Esophagus squamous epithelium (tissue), 4 donors: Measurements from ENCODE around the gene PUS10.

Source experiments
- POLR2A ChIP-seq, 4 donors: fragments of 450-650 bp; IDR thresholded peaks; one replicate each; pipeline ENCODE4 v1.6.1; 2017; ENCODE audit warnings: antibody characterized with exemption in 4 of 4, mild to moderate bottlenecking in 4 of 4, moderate library complexity in 3 of 4
- TF ChIP-seq, protein P1 (sequence below), 6 experiments: fragments of 450-650 bp in 4 of 6; fragments of 200-600 bp in 2 of 6; sonication (generic) in 2 of 6; IDR thresholded peaks; one replicate each; pipeline ENCODE4 v1.5.1; 2016 to 2019; ENCODE audit warnings: antibody characterized with exemption in 6 of 6, mild to moderate bottlenecking in 4 of 6, moderate library complexity in 4 of 6

DNA sequence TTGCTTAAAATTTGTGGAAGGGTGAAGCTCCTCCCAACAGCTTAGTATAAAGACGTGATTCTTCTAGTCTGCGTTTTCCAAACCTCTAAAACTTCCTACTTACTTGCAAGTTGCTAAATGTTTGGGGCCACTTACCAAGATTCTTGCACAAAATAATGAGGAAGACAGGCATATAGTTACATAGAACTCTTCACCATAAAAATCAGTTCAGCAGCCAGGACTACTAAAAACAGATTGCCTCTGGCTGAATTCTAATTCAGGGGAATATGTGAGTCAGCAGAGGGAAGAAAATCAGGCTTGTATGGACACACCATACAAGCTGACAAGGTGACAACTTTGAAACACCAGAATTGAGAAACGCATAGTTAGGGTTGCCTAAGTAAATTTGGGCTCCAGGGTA lies 3.3 kb downstream of the PUS10 start:
- TF ChIP-seq POLR2A (IDR thresholded peaks at IDR 0.05) = no peak
- TF ChIP-seq, protein P1, sequence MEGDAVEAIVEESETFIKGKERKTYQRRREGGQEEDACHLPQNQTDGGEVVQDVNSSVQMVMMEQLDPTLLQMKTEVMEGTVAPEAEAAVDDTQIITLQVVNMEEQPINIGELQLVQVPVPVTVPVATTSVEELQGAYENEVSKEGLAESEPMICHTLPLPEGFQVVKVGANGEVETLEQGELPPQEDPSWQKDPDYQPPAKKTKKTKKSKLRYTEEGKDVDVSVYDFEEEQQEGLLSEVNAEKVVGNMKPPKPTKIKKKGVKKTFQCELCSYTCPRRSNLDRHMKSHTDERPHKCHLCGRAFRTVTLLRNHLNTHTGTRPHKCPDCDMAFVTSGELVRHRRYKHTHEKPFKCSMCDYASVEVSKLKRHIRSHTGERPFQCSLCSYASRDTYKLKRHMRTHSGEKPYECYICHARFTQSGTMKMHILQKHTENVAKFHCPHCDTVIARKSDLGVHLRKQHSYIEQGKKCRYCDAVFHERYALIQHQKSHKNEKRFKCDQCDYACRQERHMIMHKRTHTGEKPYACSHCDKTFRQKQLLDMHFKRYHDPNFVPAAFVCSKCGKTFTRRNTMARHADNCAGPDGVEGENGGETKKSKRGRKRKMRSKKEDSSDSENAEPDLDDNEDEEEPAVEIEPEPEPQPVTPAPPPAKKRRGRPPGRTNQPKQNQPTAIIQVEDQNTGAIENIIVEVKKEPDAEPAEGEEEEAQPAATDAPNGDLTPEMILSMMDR (IDR thresholded peaks at IDR 0.05) = no peak
